ENCODE measurements around the gene CFAP61.

The CFAP61 gene

GRCh38 chr20:20052074-20052970 is at the start of gene CFAP61, which contains the start of gene CRNKL1:
TSS of gene CFAP61 (plus strand) at chr20:20052532. CDS start at chr20:20056654, 4,122 bp downstream.
TSS of gene CRNKL1 (minus strand) at chr20:20052466. CDS start at chr20:20052342, 124 bp downstream.
- Histone ChIP-seq H3K27ac (peak within 1 kb of the TSS; percentile 33 to 94 (median 90)), H3K4me3 (peak within 1 kb of the TSS; percentile 61 to 99 (median 83))

GRCh38 chr20:20003031-20003954 is 49.0 kb upstream of the CFAP61 start:
- peak overlapping the region in 2 of 7 experiments; percentile 6 to 8 for H3K4me3 ChIP-seq

GRCh38 chr20:20003955-20004322 is 48.4 kb upstream of the CFAP61 start:
- peak overlapping the region in 15 of 21 experiments; percentile 0 to 69 (median 55) for H3K27ac ChIP-seq
- peak overlapping the region in 1 of 7 experiments; percentile 6 for H3K4me3 ChIP-seq

More at GRCh38 chr20:20003031-20003954, 49.0 kb upstream of the CFAP61 start:
- H3K27ac ChIP-seq = peak overlapping the region in 17 of 21 experiments; percentile 0 to 69 (median 55)

GRCh38 chr20:20005342-20005741 is 47.0 kb upstream of the CFAP61 start:
- Histone ChIP-seq H3K27ac (no peak overlapping the region), H3K4me3 (no peak overlapping the region)

GRCh38 chr20:20009784-20010253 is 42.5 kb upstream of the CFAP61 start:
- H3K4me3 ChIP-seq = no peak overlapping the region
- H3K27ac ChIP-seq = peak overlapping the region in 3 of 21 experiments; percentile 18 to 51 (median 18)

GRCh38 chr20:20010639-20011500 is 41.5 kb upstream of the CFAP61 start:
- Histone ChIP-seq H3K27ac (peak overlapping the region in 10 of 21 experiments; percentile 0 to 73 (median 29)), H3K4me3 (no peak overlapping the region)

GRCh38 chr20:20012541-20012940 is 39.8 kb upstream of the CFAP61 start:
- no peak overlapping the region for H3K4me3 ChIP-seq
- H3K27ac ChIP-seq = no peak overlapping the region

- H3K27ac ChIP-seq = no peak overlapping the region
- H3K4me3 ChIP-seq = no peak overlapping the region
Measured at GRCh38 chr20:20014659-20015058, 37.7 kb upstream of the CFAP61 start.

GRCh38 chr20:20017001-20017843 is 35.1 kb upstream of the CFAP61 start, which contains the start of gene NAA20:
TSS of gene NAA20 (plus strand) at chr20:20017362. CDS start at chr20:20017397, 35 bp downstream.
- peak within 1 kb of the TSS; percentile 80 to 98 (median 93) for H3K4me3 ChIP-seq
- peak within 1 kb of the TSS; percentile 76 to 96 (median 88) for H3K27ac ChIP-seq

GRCh38 chr20:20017844-20018185 is 34.5 kb upstream of the CFAP61 start:
- Histone ChIP-seq H3K4me3 (peak overlapping the region; percentile 80 to 98 (median 93)), H3K27ac (peak overlapping the region; percentile 76 to 96 (median 88))

GRCh38 chr20:20018366-20018765 is 34.0 kb upstream of the CFAP61 start:
- H3K4me3 ChIP-seq = peak overlapping the region in 6 of 7 experiments; percentile 80 to 98 (median 93)
- H3K27ac ChIP-seq = peak overlapping the region in 11 of 21 experiments; percentile 35 to 95 (median 87)

GRCh38 chr20:20019123-20019522 is 33.2 kb upstream of the CFAP61 start:
- Histone ChIP-seq H3K4me3 (no peak overlapping the region), H3K27ac (peak overlapping the region in 11 of 21 experiments; percentile 4 to 59 (median 30))

GRCh38 chr20:20020908-20021307 is 31.4 kb upstream of the CFAP61 start:
- Histone ChIP-seq H3K27ac (no peak overlapping the region), H3K4me3 (no peak overlapping the region)

GRCh38 chr20:20021835-20022234 is 30.5 kb upstream of the CFAP61 start:
- no peak overlapping the region for H3K4me3 ChIP-seq
- H3K27ac ChIP-seq = peak overlapping the region in 2 of 21 experiments; percentile 5 to 49

GRCh38 chr20:20022498-20022897 is 29.8 kb upstream of the CFAP61 start:
- Histone ChIP-seq H3K4me3 (no peak overlapping the region), H3K27ac (peak overlapping the region in 1 of 21 experiments; percentile 1)

- Histone ChIP-seq H3K27ac (no peak overlapping the region), H3K4me3 (no peak overlapping the region)
Measured at GRCh38 chr20:20023395-20023794, 28.9 kb upstream of the CFAP61 start.

GRCh38 chr20:20024942-20025341 is 27.4 kb upstream of the CFAP61 start:
- H3K4me3 ChIP-seq = no peak overlapping the region

GRCh38 chr20:20027284-20027683 is 25.0 kb upstream of the CFAP61 start:
- no peak overlapping the region for H3K4me3 ChIP-seq
- no peak overlapping the region for H3K27ac ChIP-seq

More at GRCh38 chr20:20024942-20025341, 27.4 kb upstream of the CFAP61 start:
- H3K27ac ChIP-seq = no peak overlapping the region

Measured in skin epidermis (tissue), 12 donors.